Breast epithelium (tissue), 3 donors: ENCODE results near the gene ADIG.

Source experiments
- POLR2A ChIP-seq: fragments of 450-650 bp; IDR thresholded peaks from one replicate; pipeline ENCODE4 v1.6.1; 2016; ENCODE audit warnings: antibody characterized with exemption, mild to moderate bottlenecking, moderate library complexity
- TF ChIP-seq, protein P1 (sequence below), 3 donors: fragments of 450-650 bp; IDR thresholded peaks; one replicate each; pipeline ENCODE4 v1.5.1; 2016 to 2017; ENCODE audit warnings: antibody characterized with exemption in 3 of 3, mild to moderate bottlenecking in 3 of 3, moderate library complexity in 3 of 3

DNA sequence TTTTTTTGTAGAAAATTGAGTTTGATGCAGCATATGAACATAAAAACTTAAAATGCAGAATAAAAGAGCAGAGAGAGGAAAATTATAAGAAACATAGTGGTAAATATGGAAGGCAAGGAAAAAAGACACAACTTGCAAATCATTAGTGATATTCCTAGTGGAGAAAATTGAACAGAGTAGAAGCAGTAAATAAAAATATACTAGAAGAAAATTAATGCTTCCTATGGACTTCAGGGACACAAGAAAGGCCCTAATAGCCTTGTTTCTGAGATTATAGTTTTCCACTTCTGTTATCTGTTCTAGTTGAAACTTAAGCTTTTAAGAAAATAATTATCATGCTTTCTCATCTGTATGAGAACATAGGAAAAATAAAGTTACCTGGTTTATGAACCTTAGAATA is 25.6 kb upstream of the ADIG start:
- TF ChIP-seq, protein P1, sequence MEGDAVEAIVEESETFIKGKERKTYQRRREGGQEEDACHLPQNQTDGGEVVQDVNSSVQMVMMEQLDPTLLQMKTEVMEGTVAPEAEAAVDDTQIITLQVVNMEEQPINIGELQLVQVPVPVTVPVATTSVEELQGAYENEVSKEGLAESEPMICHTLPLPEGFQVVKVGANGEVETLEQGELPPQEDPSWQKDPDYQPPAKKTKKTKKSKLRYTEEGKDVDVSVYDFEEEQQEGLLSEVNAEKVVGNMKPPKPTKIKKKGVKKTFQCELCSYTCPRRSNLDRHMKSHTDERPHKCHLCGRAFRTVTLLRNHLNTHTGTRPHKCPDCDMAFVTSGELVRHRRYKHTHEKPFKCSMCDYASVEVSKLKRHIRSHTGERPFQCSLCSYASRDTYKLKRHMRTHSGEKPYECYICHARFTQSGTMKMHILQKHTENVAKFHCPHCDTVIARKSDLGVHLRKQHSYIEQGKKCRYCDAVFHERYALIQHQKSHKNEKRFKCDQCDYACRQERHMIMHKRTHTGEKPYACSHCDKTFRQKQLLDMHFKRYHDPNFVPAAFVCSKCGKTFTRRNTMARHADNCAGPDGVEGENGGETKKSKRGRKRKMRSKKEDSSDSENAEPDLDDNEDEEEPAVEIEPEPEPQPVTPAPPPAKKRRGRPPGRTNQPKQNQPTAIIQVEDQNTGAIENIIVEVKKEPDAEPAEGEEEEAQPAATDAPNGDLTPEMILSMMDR (IDR thresholded peaks at IDR 0.05): no peak
- no peak for TF ChIP-seq POLR2A
